Measurements from ENCODE around the gene FRK. TPM values are rescaled to one million over a fixed set of nuclear protein-coding genes. Genes with fewer than 3 reads are reported as not detected.
A peak's percentile ranks its signal among the peaks of the same experiment; 100 is the strongest.

The FRK gene
- total RNA-seq, 2 experiments from 2014 or later = 0.04 to 0.07 TPM

- ATAC-seq (no peak), DNase-seq (no peak)
- Mint-ChIP-seq H3K4me1 (ENCODE audit: low read depth) (peaks cover 47% of the 10 kb centered on the region), H3K9me3 (no peaks in the 10 kb centered on the region), H3K27me3 (no peaks in the 10 kb centered on the region), H3K27ac (no peak overlapping the region), H3K36me3 (ENCODE audit: low read depth) (peaks cover 25% of the 10 kb centered on the region), H3K4me3 (no peak overlapping the region)
- ChIA-PET CTCF (no interaction called here), POLR2A (no interaction called here)
- intact Hi-C loops (cut with micrococcal nuclease) = no loop called here
- TF ChIP-seq, protein P1, sequence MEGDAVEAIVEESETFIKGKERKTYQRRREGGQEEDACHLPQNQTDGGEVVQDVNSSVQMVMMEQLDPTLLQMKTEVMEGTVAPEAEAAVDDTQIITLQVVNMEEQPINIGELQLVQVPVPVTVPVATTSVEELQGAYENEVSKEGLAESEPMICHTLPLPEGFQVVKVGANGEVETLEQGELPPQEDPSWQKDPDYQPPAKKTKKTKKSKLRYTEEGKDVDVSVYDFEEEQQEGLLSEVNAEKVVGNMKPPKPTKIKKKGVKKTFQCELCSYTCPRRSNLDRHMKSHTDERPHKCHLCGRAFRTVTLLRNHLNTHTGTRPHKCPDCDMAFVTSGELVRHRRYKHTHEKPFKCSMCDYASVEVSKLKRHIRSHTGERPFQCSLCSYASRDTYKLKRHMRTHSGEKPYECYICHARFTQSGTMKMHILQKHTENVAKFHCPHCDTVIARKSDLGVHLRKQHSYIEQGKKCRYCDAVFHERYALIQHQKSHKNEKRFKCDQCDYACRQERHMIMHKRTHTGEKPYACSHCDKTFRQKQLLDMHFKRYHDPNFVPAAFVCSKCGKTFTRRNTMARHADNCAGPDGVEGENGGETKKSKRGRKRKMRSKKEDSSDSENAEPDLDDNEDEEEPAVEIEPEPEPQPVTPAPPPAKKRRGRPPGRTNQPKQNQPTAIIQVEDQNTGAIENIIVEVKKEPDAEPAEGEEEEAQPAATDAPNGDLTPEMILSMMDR (IDR thresholded peaks at IDR 0.05) = no peak
Measured at GRCh38 chr6:116104636-116105035, 43.9 kb upstream of the FRK start.

- H3K4me1 Mint-ChIP-seq (ENCODE audit: low read depth) = peaks cover 51% of the 10 kb centered on the region
- H3K4me3 Mint-ChIP-seq = peak overlapping the region; percentile 31
- H3K27ac Mint-ChIP-seq = peak overlapping the region; percentile 70
- ChIA-PET POLR2A (interaction anchor here (3.0 kb wide), 1 partner anchor 10 kb away, joined by 6 read pairs; no protein-coding TSS in a partner anchor), CTCF (interaction anchor here (1.4 to 4.0 kb wide), 3 partner anchors 10 to 91 kb away, joined by 3 to 33 read pairs (median 4); no protein-coding TSS in a partner anchor)
- ATAC-seq (no peak), DNase-seq (peak; percentile 6)
- intact Hi-C loops (cut with micrococcal nuclease) = no loop called here
- TF ChIP-seq, protein P1 (IDR thresholded peaks at IDR 0.05) = no peak
- H3K9me3 Mint-ChIP-seq = no peaks in the 10 kb centered on the region
- no peaks in the 10 kb centered on the region for H3K27me3 Mint-ChIP-seq
- peaks cover 18% of the 10 kb centered on the region for H3K36me3 Mint-ChIP-seq (ENCODE audit: low read depth)
Measured at GRCh38 chr6:116102873-116103272, 42.2 kb upstream of the FRK start.

- Mint-ChIP-seq H3K4me1 (ENCODE audit: low read depth) (peaks cover 51% of the 10 kb centered on the region), H3K36me3 (ENCODE audit: low read depth) (peaks cover 16% of the 10 kb centered on the region), H3K27me3 (no peaks in the 10 kb centered on the region), H3K4me3 (peak overlapping the region; percentile 92), H3K9me3 (peaks cover under 1% of the 10 kb centered on the region), H3K27ac (peak overlapping the region; percentile 92)
- ChIA-PET CTCF (interaction anchor here (0.9 to 4.0 kb wide), 4 partner anchors 8 to 91 kb away, joined by 3 to 33 read pairs (median 6); no protein-coding TSS in a partner anchor), POLR2A (interaction anchor here (1.1 to 3.0 kb wide), 3 partner anchors 10 to 16 kb away, joined by 3 to 6 read pairs (median 5); no protein-coding TSS in a partner anchor)
- TF ChIP-seq, protein P1 (IDR thresholded peaks at IDR 0.05) = no peak
- ATAC-seq (no peak), DNase-seq (no peak)
- intact Hi-C loops (cut with micrococcal nuclease) = no loop called here
Measured at GRCh38 chr6:116101790-116102189, 41.1 kb upstream of the FRK start.

DNA sequence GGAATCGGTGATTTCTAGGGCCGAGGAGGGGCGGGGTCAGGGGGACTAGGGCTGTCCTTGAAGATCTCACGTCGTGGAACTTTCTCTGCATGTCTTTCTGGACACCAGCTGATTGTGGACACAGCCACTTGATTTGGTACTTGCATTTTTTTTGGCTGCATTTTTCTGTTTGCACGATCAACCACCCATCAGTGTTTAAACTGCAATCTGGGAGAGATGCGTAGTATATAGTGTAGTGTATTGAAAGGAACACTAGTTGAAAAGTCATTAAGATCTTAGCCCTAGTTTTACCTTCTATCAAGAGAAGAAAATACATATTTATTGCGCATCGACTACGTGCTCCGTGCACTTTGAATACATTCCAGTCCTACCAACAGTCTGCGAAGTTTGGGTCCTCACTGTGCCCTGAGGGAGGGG is 40.6 kb upstream of the FRK start:
- peak overlapping the region; percentile 92 for H3K27ac Mint-ChIP-seq

More for the DNA sequence above, 40.6 kb upstream of the FRK start:
- Mint-ChIP-seq H3K9me3 (peaks cover 4% of the 10 kb centered on the region), H3K4me1 (ENCODE audit: low read depth) (peaks cover 51% of the 10 kb centered on the region), H3K4me3 (peak overlapping the region; percentile 92), H3K36me3 (ENCODE audit: low read depth) (peaks cover 21% of the 10 kb centered on the region), H3K27me3 (no peaks in the 10 kb centered on the region)
- ATAC-seq (peak; percentile 1), DNase-seq (peak; percentile 86)
- CTCF ChIA-PET = interaction anchor here (0.9 to 4.0 kb wide), 4 partner anchors 9 to 90 kb away, joined by 3 to 33 read pairs (median 6); no protein-coding TSS in a partner anchor
- intact Hi-C loops (cut with micrococcal nuclease) = no loop called here
- POLR2A ChIA-PET = interaction anchor here (1.1 to 3.0 kb wide), 5 partner anchors 11 to 150 kb away, joined by 3 to 6 read pairs (median 5); no protein-coding TSS in a partner anchor
- TF ChIP-seq, protein P1 (IDR thresholded peaks at IDR 0.05) = no peak

All from activated CD8-positive, alpha-beta T cell treated with anti-CD3 and anti-CD28 coated beads for 36 hours (primary cell).